HL-60/S4 treated with phorbol 12-myristate 13-acetate at 8.2 ng/mL for 4 days and 3 days (cell line): ENCODE results near the gene MYRF.

ENCODE experiments used
- in situ Hi-C: fragments of 300-500 bp; cut with MboI; formaldehyde crosslinking; loops from 2 replicates; pipeline ENCODE4 v1.15.0; 2022; ENCODE audit warnings: low sequenced_read_pairs

Gene MYRF

GRCh38 chr11:61837411-61838005 is 85.1 kb downstream of the MYRF start:
- in situ Hi-C loops, result no loop called here
